Amniotic stem cell (primary cell): ENCODE results near the gene SLCO3A1.

Experiments used
- DNase-seq: peaks from one replicate; lab custom pipeline; 2025; lab: John Stamatoyannopoulos, UW

Gene SLCO3A1

GRCh38 chr15:91853511-91853947 lies at the start of gene SLCO3A1:
TSS of gene SLCO3A1 (plus strand) at chr15:91853708.
- DNase-seq, result no peak

- no peak for DNase-seq
Observed at GRCh38 chr15:91807122-91807521, 46.4 kb upstream of the SLCO3A1 start.

GRCh38 chr15:91813924-91814323 lies 39.6 kb upstream of the SLCO3A1 start:
- no peak for DNase-seq

- no peak for DNase-seq
Observed at GRCh38 chr15:91816942-91817341, 36.6 kb upstream of the SLCO3A1 start.

- no peak for DNase-seq
Observed at GRCh38 chr15:91821458-91821857, 32.0 kb upstream of the SLCO3A1 start.

GRCh38 chr15:91824256-91824655 lies 29.3 kb upstream of the SLCO3A1 start:
- DNase-seq, result no peak

- DNase-seq, result no peak
Observed at GRCh38 chr15:91826443-91826842, 27.1 kb upstream of the SLCO3A1 start.

- DNase-seq, result no peak
Observed at GRCh38 chr15:91833056-91833455, 20.5 kb upstream of the SLCO3A1 start.

- no peak for DNase-seq
Observed at GRCh38 chr15:91839867-91840266, 13.6 kb upstream of the SLCO3A1 start.

GRCh38 chr15:91841861-91842260 lies 11.6 kb upstream of the SLCO3A1 start:
- no peak for DNase-seq

- no peak for DNase-seq
Observed at GRCh38 chr15:91844341-91844740, 9.2 kb upstream of the SLCO3A1 start.

GRCh38 chr15:91844928-91845327 lies 8.6 kb upstream of the SLCO3A1 start:
- DNase-seq, result no peak

GRCh38 chr15:91845720-91846119 lies 7.8 kb upstream of the SLCO3A1 start:
- DNase-seq, result no peak

GRCh38 chr15:91849180-91849579 lies 4.3 kb upstream of the SLCO3A1 start:
- DNase-seq, result no peak

- DNase-seq, result no peak
Observed at GRCh38 chr15:91849749-91850161, 3.8 kb upstream of the SLCO3A1 start.

- DNase-seq, result peak; percentile 28
Observed at GRCh38 chr15:91852741-91853510, 582 bp upstream of the SLCO3A1 start.

- DNase-seq, result no peak
Observed at GRCh38 chr15:91853948-91854638, 585 bp downstream of the SLCO3A1 start.

GRCh38 chr15:91854639-91854990 lies 1.1 kb downstream of the SLCO3A1 start:
- DNase-seq, result no peak

- DNase-seq, result no peak
Observed at GRCh38 chr15:91855241-91855640, 1.7 kb downstream of the SLCO3A1 start.

GRCh38 chr15:91855684-91856489 lies 2.4 kb downstream of the SLCO3A1 start:
- no peak for DNase-seq

GRCh38 chr15:91857224-91857585 lies 3.7 kb downstream of the SLCO3A1 start:
- DNase-seq, result no peak

GRCh38 chr15:91857772-91858171 lies 4.3 kb downstream of the SLCO3A1 start:
- no peak for DNase-seq

- DNase-seq, result no peak
Observed at GRCh38 chr15:91860498-91860897, 7.0 kb downstream of the SLCO3A1 start.
